Measurements from ENCODE around the gene CCDC187. TPM values are rescaled to one million over a fixed set of nuclear protein-coding genes. Genes with fewer than 3 reads are reported as not detected.

Gene CCDC187
- total and polyA plus RNA-seq, 2 of the 4 experiments (the other 2 are of a cell fraction): not detected

- no peak overlapping the region for H3K18ac ChIP-seq (ENCODE audit: low read depth, low read length)
- no peak overlapping the region for H2AK5ac ChIP-seq (ENCODE audit: low read depth, low read length)
- ATAC-seq (ENCODE audit: low read depth) (no peak), DNase-seq (no peak)
- dilution Hi-C loops (cut with HindIII; ENCODE audit: low sequenced_read_pairs, unreplicated experiment) (no loop called here), intact Hi-C loops (cut with micrococcal nuclease) (no loop called here), in situ Hi-C loops (cut with MboI; ENCODE audit: low sequenced_read_pairs) (no loop called here)
- no peak overlapping the region for H3K27ac ChIP-seq (ENCODE audit: insufficient read depth, low read length)
- H3K36me3 ChIP-seq (ENCODE audit: control insufficient read depth, insufficient read depth, low read length): no peaks in the 10 kb centered on the region
- H2BK120ac ChIP-seq (ENCODE audit: low read depth, low read length): no peak overlapping the region
- H3K9me3 ChIP-seq (ENCODE audit: control insufficient read depth, insufficient read depth, low read length): no peaks in the 10 kb centered on the region; the same call in 1 of the 2 replicates
- TF ChIP-seq CEBPB (IDR thresholded peaks at IDR 0.05; ENCODE audit: low read depth, low read length): no peak
- no peak for TF ChIP-seq POLR2A (IDR thresholded peaks at IDR 0.05; ENCODE audit: low read depth, low read length)
- TF ChIP-seq NFE2L2 (IDR thresholded peaks at IDR 0.05; ENCODE audit: low read depth, low read length): no peak
- no peak for TF ChIP-seq MAZ (IDR thresholded peaks at IDR 0.05; ENCODE audit: borderline replicate concordance, low read depth, low read length)
- no peak for TF ChIP-seq BHLHE40 (IDR thresholded peaks at IDR 0.05; ENCODE audit: low read depth, low read length)
- no peak for TF ChIP-seq USF2 (IDR thresholded peaks at IDR 0.05; ENCODE audit: low read depth, low read length)
- TF ChIP-seq RFX5 (IDR thresholded peaks at IDR 0.05; ENCODE audit: low read depth, low read length): no peak
- no peak for TF ChIP-seq CHD1 (IDR thresholded peaks at IDR 0.05; ENCODE audit: low read depth, low read length)
- no peak for TF ChIP-seq MXI1 (IDR thresholded peaks at IDR 0.05; ENCODE audit: borderline replicate concordance, low read depth, low read length)
- TF ChIP-seq RCOR1 (IDR thresholded peaks at IDR 0.05; ENCODE audit: insufficient replicate concordance, low read length): no peak
- no peak for TF ChIP-seq FOS (IDR thresholded peaks at IDR 0.05; ENCODE audit: low read depth, low read length)
- TF ChIP-seq SMC3 (IDR thresholded peaks at IDR 0.05; ENCODE audit: low read depth, low read length): no peak
- no peak for TF ChIP-seq RAD21 (IDR thresholded peaks at IDR 0.05; ENCODE audit: low read length)
- TF ChIP-seq, protein P1, sequence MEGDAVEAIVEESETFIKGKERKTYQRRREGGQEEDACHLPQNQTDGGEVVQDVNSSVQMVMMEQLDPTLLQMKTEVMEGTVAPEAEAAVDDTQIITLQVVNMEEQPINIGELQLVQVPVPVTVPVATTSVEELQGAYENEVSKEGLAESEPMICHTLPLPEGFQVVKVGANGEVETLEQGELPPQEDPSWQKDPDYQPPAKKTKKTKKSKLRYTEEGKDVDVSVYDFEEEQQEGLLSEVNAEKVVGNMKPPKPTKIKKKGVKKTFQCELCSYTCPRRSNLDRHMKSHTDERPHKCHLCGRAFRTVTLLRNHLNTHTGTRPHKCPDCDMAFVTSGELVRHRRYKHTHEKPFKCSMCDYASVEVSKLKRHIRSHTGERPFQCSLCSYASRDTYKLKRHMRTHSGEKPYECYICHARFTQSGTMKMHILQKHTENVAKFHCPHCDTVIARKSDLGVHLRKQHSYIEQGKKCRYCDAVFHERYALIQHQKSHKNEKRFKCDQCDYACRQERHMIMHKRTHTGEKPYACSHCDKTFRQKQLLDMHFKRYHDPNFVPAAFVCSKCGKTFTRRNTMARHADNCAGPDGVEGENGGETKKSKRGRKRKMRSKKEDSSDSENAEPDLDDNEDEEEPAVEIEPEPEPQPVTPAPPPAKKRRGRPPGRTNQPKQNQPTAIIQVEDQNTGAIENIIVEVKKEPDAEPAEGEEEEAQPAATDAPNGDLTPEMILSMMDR (conservative IDR thresholded peaks at IDR 0.05; ENCODE audit: low read depth, low read length): no peak
- no peak for TF ChIP-seq MAFK (IDR thresholded peaks at IDR 0.05; ENCODE audit: low read depth, low read length)
- TF ChIP-seq, protein P2, sequence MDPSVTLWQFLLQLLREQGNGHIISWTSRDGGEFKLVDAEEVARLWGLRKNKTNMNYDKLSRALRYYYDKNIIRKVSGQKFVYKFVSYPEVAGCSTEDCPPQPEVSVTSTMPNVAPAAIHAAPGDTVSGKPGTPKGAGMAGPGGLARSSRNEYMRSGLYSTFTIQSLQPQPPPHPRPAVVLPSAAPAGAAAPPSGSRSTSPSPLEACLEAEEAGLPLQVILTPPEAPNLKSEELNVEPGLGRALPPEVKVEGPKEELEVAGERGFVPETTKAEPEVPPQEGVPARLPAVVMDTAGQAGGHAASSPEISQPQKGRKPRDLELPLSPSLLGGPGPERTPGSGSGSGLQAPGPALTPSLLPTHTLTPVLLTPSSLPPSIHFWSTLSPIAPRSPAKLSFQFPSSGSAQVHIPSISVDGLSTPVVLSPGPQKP (IDR thresholded peaks at IDR 0.05; ENCODE audit: borderline replicate concordance, low read depth, low read length): no peak
- ChIA-PET CTCF (no interaction called here), POLR2A (ENCODE audit: unreplicated experiment) (no interaction called here)
- H2AK9ac ChIP-seq (replicated peaks; ENCODE audit: low read depth, low read length, poor library complexity): peak overlapping the region; percentile 50
- no peaks in the 10 kb centered on the region for H3K79me1 ChIP-seq (ENCODE audit: low read depth in 1 of 2, low read length in 2 of 2)
- H3K9ac ChIP-seq (ENCODE audit: low read depth, low read length): no peak overlapping the region
- H3K27me3 ChIP-seq (ENCODE audit: control insufficient read depth, insufficient read depth, low read length): peaks cover 36% of the 10 kb centered on the region
- no peaks in the 10 kb centered on the region for H4K20me1 ChIP-seq (ENCODE audit: insufficient read depth, low read length)
- H3K4me2 ChIP-seq (ENCODE audit: low read depth, low read length): no peak overlapping the region
- H4K91ac ChIP-seq (ENCODE audit: insufficient read depth, low read depth, low read length): no peak overlapping the region
- no peak overlapping the region for H2BK20ac ChIP-seq (ENCODE audit: low read depth, low read length)
- H4K8ac ChIP-seq (ENCODE audit: low read depth in 2 of 2, low read length in 2 of 2): no peak overlapping the region
- H3K4ac ChIP-seq (ENCODE audit: low read depth, low read length): no peak overlapping the region
- no peak overlapping the region for H2AFZ ChIP-seq (replicated peaks; ENCODE audit: low read length, poor library complexity)
- no peaks in the 10 kb centered on the region for H3K4me1 ChIP-seq (ENCODE audit: control insufficient read depth, insufficient read depth, low read length)
- H2BK15ac ChIP-seq (ENCODE audit: low read depth, low read length): no peak overlapping the region
- H3K9me1 ChIP-seq (ENCODE audit: insufficient read depth, low read length): no peaks in the 10 kb centered on the region
- H3K4me3 ChIP-seq (ENCODE audit: insufficient read depth, low read depth, low read length): no peak overlapping the region
- no peak overlapping the region for H2BK5ac ChIP-seq (ENCODE audit: low read depth, low read length, poor library complexity, severe bottlenecking)
- no peak overlapping the region for H3K23ac ChIP-seq (ENCODE audit: low read depth, low read length)
- no peak overlapping the region for H3K14ac ChIP-seq (replicated peaks; ENCODE audit: low read depth, low read length)
- no peak overlapping the region for H4K5ac ChIP-seq (ENCODE audit: low read depth, low read length)
- WGBS, 2 experiments (ENCODE audit: extremely low coverage in 2 of 2, insufficient read length in 1 of 2): 69% methylated on average over 14 of the region's 25 CpGs; no CpG with 5 or more reads in 1 of the 2 experiments
- no peak overlapping the region for H3K56ac ChIP-seq (ENCODE audit: extremely low read depth, insufficient read depth, low read length)
- BruUV-seq (replicated peaks): no TSS peak
Observed at GRCh38 chr9:136297016-136297691, 6.7 kb downstream of the CCDC187 start.
